Common myeloid progenitor, CD34-positive (primary cell): ENCODE results near the gene BRINP1.

Experiments
- CTCF ChIA-PET: fragments of 350-600 bp; sonication (Branson Sonifier 250); formaldehyde crosslinking; loops from one replicate; lab custom pipeline; 2021; ENCODE audit warnings: antibody characterized with exemption; lab: Charles Lee
- POLR2A ChIA-PET: fragments of 350-600 bp; sonication (Branson Sonifier 250); formaldehyde crosslinking; loops from one replicate; lab custom pipeline; 2021; ENCODE audit warnings: antibody characterized with exemption; lab: Charles Lee
- DNase-seq, 3 donors: peaks; one replicate each; pipeline versions ENCODE4 v3.0.0 to v3.0.0-alpha.2; 2013
- H3K27ac ChIP-seq, 2 experiments: 1 replicate in 1 of 2; 2 replicates in 1 of 2; pipeline ENCODE4 v1.7.0; 2013; ENCODE audit warnings: inconsistent platforms in 2 of 2, low read length in 2 of 2, mild to moderate bottlenecking in 2 of 2, low read depth in 1 of 2, moderate library complexity in 1 of 2; ENCODE audit not compliant: severe bottlenecking in 2 of 2, insufficient read depth in 1 of 2, poor library complexity in 1 of 2
- H3K27me3 ChIP-seq, 5 experiments: replicated peaks in 2 of 5; 1 replicate in 3 of 5; 2 replicates in 2 of 5; pipeline versions ENCODE4 v1.6.1 to v1.7.0; 2013; ENCODE audit warnings: low read length in 4 of 5, mild to moderate bottlenecking in 2 of 5, moderate library complexity in 2 of 5, inconsistent platforms in 1 of 5; ENCODE audit not compliant: insufficient read depth in 5 of 5, control insufficient read depth in 4 of 5
- H3K36me3 ChIP-seq, 4 experiments: 1 replicate in 2 of 4; 2 replicates in 2 of 4; pipeline versions ENCODE4 v1.6.1 to v1.7.0; 2013; ENCODE audit warnings: low read length in 3 of 4, control low read depth in 1 of 4, mild to moderate bottlenecking in 1 of 4; ENCODE audit not compliant: control insufficient read depth in 4 of 4, insufficient read depth in 4 of 4
- H3K4me1 ChIP-seq, 4 experiments: 1 replicate in 3 of 4; 2 replicates in 1 of 4; pipeline versions ENCODE4 v1.6.1 to v1.7.1; 2013; ENCODE audit warnings: low read length in 3 of 4, mild to moderate bottlenecking in 3 of 4, control low read depth in 1 of 4, inconsistent platforms in 1 of 4, moderate library complexity in 1 of 4; ENCODE audit not compliant: control insufficient read depth in 4 of 4, insufficient read depth in 4 of 4; ENCODE audit errors: control extremely low read depth in 1 of 4
- H3K4me3 ChIP-seq, 7 experiments: 1 replicate in 4 of 7; 2 replicates in 3 of 7; pipeline versions ENCODE4 v1.5.1 to v1.7.0; 2013; ENCODE audit warnings: mild to moderate bottlenecking in 7 of 7, low read length in 6 of 7, moderate library complexity in 6 of 7, inconsistent platforms in 2 of 7, low read depth in 2 of 7, control low read depth in 1 of 7; ENCODE audit not compliant: insufficient read depth in 4 of 7, control insufficient read depth in 1 of 7; ENCODE audit errors: extremely low read depth in 1 of 7
- H3K9me3 ChIP-seq, 5 experiments: 1 replicate in 4 of 5; 2 replicates in 1 of 5; pipeline versions ENCODE4 v1.6.1 to v1.7.1; 2013; ENCODE audit warnings: low read length in 4 of 5, mild to moderate bottlenecking in 2 of 5, inconsistent platforms in 1 of 5, low read depth in 1 of 5, moderate library complexity in 1 of 5; ENCODE audit not compliant: control insufficient read depth in 4 of 5, insufficient read depth in 2 of 5; ENCODE audit errors: control extremely low read depth in 1 of 5
- WGBS: methylation state at CpG from one replicate; pipeline ENCODE4 v1.1.5; 2013; ENCODE audit not compliant: insufficient coverage; 5-methylcytosine and 5-hydroxymethylcytosine counted together

BRINP1 gene

DNA sequence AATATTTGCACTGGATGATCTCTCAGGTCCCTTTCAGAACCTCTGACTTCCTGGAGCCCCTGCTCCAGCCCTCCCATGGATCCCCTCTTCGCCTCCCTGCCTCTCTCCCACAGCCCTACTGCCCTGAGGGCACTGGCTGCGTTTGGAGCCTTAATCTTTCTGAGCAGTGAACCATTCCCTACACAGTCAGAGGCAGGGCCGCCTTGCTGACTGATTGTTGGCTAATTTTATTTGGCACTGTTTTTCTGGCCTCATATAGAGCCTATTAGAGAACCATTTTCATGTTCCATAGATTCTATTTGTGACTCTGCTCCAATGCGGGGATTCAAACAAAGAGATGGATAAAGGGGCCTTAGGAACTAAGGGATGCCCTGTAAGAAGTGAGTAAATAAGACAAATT lies 91.1 kb downstream of the BRINP1 start:
- ChIA-PET POLR2A (no interaction called here), CTCF (no interaction called here)
- H3K4me3 ChIP-seq: no peak overlapping the region
- H3K4me1 ChIP-seq: no peaks in the 10 kb centered on the region
- no peaks in the 10 kb centered on the region for H3K9me3 ChIP-seq
- no peak for DNase-seq
- WGBS: 85% methylated on average over 3 of the region's 4 CpGs
- no peak overlapping the region for H3K27ac ChIP-seq
- H3K36me3 ChIP-seq: no peaks in the 10 kb centered on the region
- H3K27me3 ChIP-seq: peaks cover 0 to 18% (median 7%) of the 10 kb centered on the region in 5 experiments

DNA sequence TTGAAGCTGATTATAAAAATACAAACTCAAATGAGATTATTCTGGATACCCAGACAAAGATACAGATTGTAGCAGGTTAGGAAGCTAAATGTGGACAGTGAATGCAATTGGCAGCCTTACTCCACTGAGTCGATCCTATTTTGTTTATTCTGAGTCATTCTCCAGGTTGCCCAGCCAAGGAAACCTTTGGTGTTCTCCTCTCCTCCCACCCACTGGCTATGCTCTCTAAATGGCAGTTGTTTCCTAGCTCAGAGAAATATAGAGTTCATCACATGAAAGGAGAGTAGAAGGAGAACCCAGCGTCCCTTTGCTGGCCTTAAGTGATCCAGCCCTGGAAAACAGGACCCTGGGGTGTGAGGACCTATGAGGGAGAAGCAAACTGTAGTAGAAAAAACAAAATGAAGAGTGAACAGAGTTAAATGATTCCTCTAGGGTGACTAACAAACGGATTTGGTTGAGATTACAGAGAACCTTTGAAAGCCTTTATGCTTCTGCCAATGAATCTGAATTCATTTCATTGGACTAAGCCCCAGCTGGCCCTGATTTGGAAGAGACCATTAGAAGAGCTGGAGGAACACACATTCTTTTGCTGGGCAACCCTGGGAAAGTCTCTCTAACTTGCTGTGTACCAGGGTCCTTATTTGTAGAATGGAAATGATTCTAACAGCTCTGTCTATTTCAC lies 95.1 kb downstream of the BRINP1 start:
- no peak overlapping the region for H3K27ac ChIP-seq
- CTCF ChIA-PET: no interaction called here
- H3K27me3 ChIP-seq: peaks cover 0 to 3% (median 0%) of the 10 kb centered on the region in 5 experiments
- no peaks in the 10 kb centered on the region for H3K4me1 ChIP-seq
- no peak for DNase-seq
- no peaks in the 10 kb centered on the region for H3K36me3 ChIP-seq
- POLR2A ChIA-PET: no interaction called here
- H3K9me3 ChIP-seq: no peaks in the 10 kb centered on the region
- no peak overlapping the region for H3K4me3 ChIP-seq
- 74% methylated on average over 3 of the region's 3 CpGs for WGBS

DNA sequence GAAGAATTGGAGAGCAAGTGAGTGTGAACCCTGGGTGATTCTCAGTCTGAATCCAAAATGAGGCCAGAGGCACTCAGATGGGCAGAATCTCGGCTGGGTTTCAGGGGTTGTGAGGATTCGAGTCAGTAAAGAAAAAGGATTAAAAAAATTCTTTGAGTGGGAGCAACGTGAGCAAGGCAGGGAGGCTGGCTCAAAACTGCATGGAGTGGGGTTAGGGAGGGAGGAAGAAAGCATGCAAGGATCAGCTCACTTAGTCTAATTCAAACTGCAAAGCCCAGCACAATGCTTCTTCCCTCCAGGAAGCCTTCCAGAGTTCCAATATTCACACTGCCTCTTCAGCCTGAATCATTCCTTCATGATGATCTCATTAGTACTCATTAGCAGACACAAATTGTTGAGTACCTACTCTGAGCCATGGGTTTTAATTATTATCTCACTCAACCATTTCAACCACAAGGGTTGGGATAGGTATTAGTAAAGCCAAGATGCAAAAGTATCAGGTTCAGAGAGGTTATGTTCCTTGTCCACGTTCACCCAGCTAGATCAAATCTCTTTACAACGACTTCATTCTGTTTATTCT lies 95.8 kb downstream of the BRINP1 start:
- Histone ChIP-seq H3K27ac (no peak overlapping the region), H3K36me3 (no peaks in the 10 kb centered on the region), H3K27me3 (peaks cover 0 to 3% (median 0%) of the 10 kb centered on the region in 5 experiments), H3K4me3 (no peak overlapping the region), H3K9me3 (no peaks in the 10 kb centered on the region), H3K4me1 (no peaks in the 10 kb centered on the region)
- 83% methylated on average over 3 of the region's 5 CpGs for WGBS
- ChIA-PET CTCF (no interaction called here), POLR2A (no interaction called here)
- DNase-seq: no peak

DNA sequence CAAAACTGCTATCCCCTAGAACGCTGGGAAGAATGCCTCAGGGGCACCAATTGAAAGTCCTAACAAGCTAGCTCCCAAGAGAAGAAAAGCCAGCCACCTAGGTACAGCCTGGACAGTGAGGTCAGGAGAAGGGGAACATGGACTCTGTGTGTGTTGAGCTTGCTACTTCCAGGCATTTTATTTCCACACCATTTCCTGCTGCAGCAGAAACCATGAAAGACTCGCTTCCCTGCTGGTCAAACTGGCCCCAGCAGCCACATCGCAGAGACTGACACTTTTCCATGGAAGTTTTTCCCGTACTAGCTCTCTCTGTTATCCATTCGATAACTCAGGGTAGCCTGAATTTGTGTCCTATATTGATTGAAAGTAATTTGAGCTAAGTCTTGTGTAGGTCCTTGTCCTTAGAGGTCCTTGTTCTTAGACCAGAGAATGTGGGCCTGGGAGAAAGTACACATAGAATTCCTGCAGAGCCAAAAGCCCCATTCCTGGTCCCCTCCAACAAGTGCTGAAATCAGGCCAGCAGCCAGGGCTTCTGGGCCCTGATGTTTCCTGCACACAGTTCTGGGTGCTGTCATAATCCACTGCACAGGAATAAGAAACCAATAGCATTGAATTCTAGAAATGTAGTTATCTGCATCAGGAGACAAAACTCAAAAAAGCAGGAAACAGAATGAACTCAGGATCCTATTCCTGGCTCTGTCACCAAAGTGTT lies 96.6 kb downstream of the BRINP1 start:
- CTCF ChIA-PET: no interaction called here
- Histone ChIP-seq H3K27me3 (peaks cover 0 to 3% (median 0%) of the 10 kb centered on the region in 5 experiments), H3K4me3 (no peak overlapping the region), H3K36me3 (no peaks in the 10 kb centered on the region), H3K27ac (no peak overlapping the region), H3K4me1 (no peaks in the 10 kb centered on the region), H3K9me3 (no peaks in the 10 kb centered on the region)
- no peak for DNase-seq
- WGBS: 35% methylated on average over 4 of the region's 5 CpGs
- POLR2A ChIA-PET: no interaction called here

DNA sequence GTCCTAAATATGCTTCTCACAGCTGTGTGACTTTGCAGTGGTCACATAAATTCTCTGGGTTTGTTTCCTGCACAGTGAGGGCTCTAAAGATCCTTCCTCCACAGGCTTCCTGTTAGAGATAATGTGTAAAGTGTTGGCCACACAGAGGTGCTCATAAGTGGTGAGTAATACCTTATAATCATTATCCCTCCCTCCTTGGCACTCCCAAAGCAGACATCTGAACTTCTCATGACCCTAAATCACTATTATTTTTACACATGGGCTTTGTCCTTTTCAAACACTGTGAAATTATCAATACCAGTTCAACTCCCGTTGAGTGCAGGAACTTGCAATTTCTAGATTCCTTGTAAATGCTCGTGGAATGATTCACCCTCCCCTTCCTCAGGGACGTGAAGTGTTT lies 100.2 kb downstream of the BRINP1 start:
- H3K27me3 ChIP-seq: peaks cover 0 to 3% (median 0%) of the 10 kb centered on the region in 5 experiments
- H3K4me3 ChIP-seq: no peak overlapping the region
- no peaks in the 10 kb centered on the region for H3K36me3 ChIP-seq
- H3K4me1 ChIP-seq: no peaks in the 10 kb centered on the region
- H3K9me3 ChIP-seq: no peaks in the 10 kb centered on the region
- ChIA-PET POLR2A (no interaction called here), CTCF (no interaction called here)
- no peak overlapping the region for H3K27ac ChIP-seq
- WGBS: 28% methylated on average over 2 of the region's 3 CpGs
- DNase-seq: no peak

DNA sequence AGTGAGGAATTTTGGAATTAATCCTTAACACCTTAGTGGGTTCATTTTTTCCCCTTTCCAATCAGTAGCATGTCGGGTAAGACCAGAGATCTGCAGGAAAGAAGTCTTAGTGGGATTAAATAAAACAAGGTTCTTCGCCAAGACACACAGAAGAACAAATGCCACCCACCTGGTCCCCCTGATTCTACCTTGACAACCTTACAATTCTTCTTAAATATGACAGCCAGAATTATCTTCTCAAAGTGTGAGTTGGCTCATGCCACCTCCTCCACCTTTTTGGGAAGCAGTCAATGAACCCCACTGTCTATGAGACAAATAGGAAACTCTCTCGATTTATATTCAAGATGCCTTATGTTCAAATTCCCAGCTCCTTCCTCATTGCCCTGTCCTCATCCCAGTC lies 105.1 kb downstream of the BRINP1 start:
- POLR2A ChIA-PET: no interaction called here
- CTCF ChIA-PET: no interaction called here

DNA sequence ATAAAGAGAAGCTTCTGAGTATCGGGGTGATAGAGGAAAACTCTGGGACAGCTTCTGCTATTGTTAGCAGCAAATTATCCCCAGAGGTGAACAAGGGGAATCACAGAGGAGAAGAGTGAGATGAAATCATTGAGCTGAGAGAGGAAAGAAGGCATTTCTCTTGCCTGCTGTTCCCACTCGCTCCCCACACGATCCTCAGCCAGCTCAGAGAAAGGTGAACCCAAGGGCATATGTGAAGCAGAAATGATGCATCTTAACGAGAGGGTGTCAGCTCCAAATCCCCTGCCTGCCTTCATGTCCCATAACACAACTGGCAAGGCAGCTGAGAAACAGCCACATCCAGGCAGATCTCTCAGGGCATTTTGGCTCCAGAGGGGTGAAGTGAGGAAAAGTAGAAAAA lies 111.6 kb downstream of the BRINP1 start:
- H3K9me3 ChIP-seq: no peaks in the 10 kb centered on the region
- no peaks in the 10 kb centered on the region for H3K27me3 ChIP-seq
- ChIA-PET CTCF (no interaction called here), POLR2A (no interaction called here)
- whole genome bisulfite sequencing: 100% methylated on average over 2 of the region's 4 CpGs
- H3K27ac ChIP-seq: no peak overlapping the region
- no peak overlapping the region for H3K4me3 ChIP-seq
- no peaks in the 10 kb centered on the region for H3K36me3 ChIP-seq
- H3K4me1 ChIP-seq: no peaks in the 10 kb centered on the region
- DNase-seq: no peak

More for the DNA sequence above, 105.1 kb downstream of the BRINP1 start:
- WGBS: 100% methylated on average over 1 of the region's 3 CpGs
- no peaks in the 10 kb centered on the region for H3K27me3 ChIP-seq
- H3K9me3 ChIP-seq: no peaks in the 10 kb centered on the region
- no peak for DNase-seq
- H3K27ac ChIP-seq: no peak overlapping the region
- no peaks in the 10 kb centered on the region for H3K4me1 ChIP-seq
- no peak overlapping the region for H3K4me3 ChIP-seq
- no peaks in the 10 kb centered on the region for H3K36me3 ChIP-seq
